OCI-LY7 (cell line): ENCODE results near the gene TNP1. TPM values are rescaled to one million over a fixed set of nuclear protein-coding genes. Genes with fewer than 3 reads are reported as not detected.

Source experiments
- BruUV-seq: library from RNA; stranded (reverse); fragments of 400-500 nt; replicated peaks from 2 replicates; lab custom pipeline; 2021; lab: Mats Ljungman, UMichigan
- CTCF ChIA-PET: fragments of 300-600 bp; sonication (Branson Sonifier 250); formaldehyde crosslinking; loops from one replicate; lab custom pipeline; 2022; ENCODE audit warnings: antibody characterized with exemption; ENCODE audit not compliant: unreplicated experiment; lab: Charles Lee
- POLR2A ChIA-PET: fragments of 300-600 bp; sonication (Branson Sonifier 250); formaldehyde crosslinking; loops from one replicate; lab custom pipeline; 2022; ENCODE audit warnings: antibody characterized with exemption; lab: Charles Lee
- DNase-seq: peaks from one replicate; pipeline ENCODE4 v3.0.0-alpha.2; 2015; ENCODE audit warnings: low spot score
- H2AFZ ChIP-seq: fragments of 200-600 bp; sonication (generic), shearing (Covaris generic); 2 replicates; pipeline ENCODE4 v1.6.1; 2014; ENCODE audit warnings: mild to moderate bottlenecking, antibody characterized with exemption, low read length, moderate library complexity
- H3K27ac ChIP-seq: fragments of 200-600 bp; sonication (generic); 2 replicates; pipeline ENCODE4 v1.5.1; 2014; ENCODE audit warnings: mixed run types, low read depth, mild to moderate bottlenecking, moderate library complexity, low read length, inconsistent platforms; ENCODE audit not compliant: poor library complexity, severe bottlenecking
- H3K36me3 ChIP-seq: fragments of 200-600 bp; sonication (generic); 2 replicates; pipeline ENCODE4 v1.6.1; 2014; ENCODE audit warnings: mild to moderate bottlenecking, antibody characterized with exemption, low read length, moderate library complexity, mixed read lengths; ENCODE audit not compliant: insufficient read depth
- H3K4me1 ChIP-seq: fragments of 200-600 bp; sonication (generic); 2 replicates; pipeline ENCODE4 v1.5.1; 2014; ENCODE audit warnings: mild to moderate bottlenecking, low read length; ENCODE audit not compliant: insufficient read depth, poor library complexity, severe bottlenecking
- H3K4me2 ChIP-seq: fragments of 200-600 bp; sonication (generic); 2 replicates; pipeline ENCODE4 v1.6.1; 2014; ENCODE audit warnings: mild to moderate bottlenecking, low read length
- H3K4me3 ChIP-seq: fragments of 200-600 bp; sonication (generic); 2 replicates; pipeline ENCODE4 v1.5.1; 2014; ENCODE audit warnings: mild to moderate bottlenecking, low read depth, low read length; ENCODE audit not compliant: poor library complexity, severe bottlenecking
- H3K79me2 ChIP-seq: fragments of 200-600 bp; sonication (generic); 2 replicates; pipeline ENCODE4 v1.6.1; 2016; ENCODE audit warnings: low read depth, mild to moderate bottlenecking, low read length, moderate library complexity, mixed read lengths; ENCODE audit not compliant: insufficient read depth
- H3K9me2 ChIP-seq: fragments of 200-600 bp; sonication (generic); 2 replicates; pipeline ENCODE4 v1.6.1; 2016; ENCODE audit warnings: mild to moderate bottlenecking, low read length, mixed read lengths; ENCODE audit not compliant: insufficient read depth
- H3K9me3 ChIP-seq: fragments of 200-600 bp; sonication (generic); 2 replicates; pipeline ENCODE4 v1.6.1; 2014; ENCODE audit warnings: mild to moderate bottlenecking, mixed run types, low read length, mixed read lengths
- H4K20me1 ChIP-seq: fragments of 200-600 bp; sonication (generic); 2 replicates; pipeline ENCODE4 v1.6.1; 2014; ENCODE audit warnings: mild to moderate bottlenecking, antibody characterized with exemption, low read length, moderate library complexity, mixed read lengths; ENCODE audit not compliant: insufficient read depth
- EZH2phosphoT487 ChIP-seq: fragments of 200-600 bp; sonication (generic); IDR thresholded peaks from 2 replicates; pipeline ENCODE4 v1.6.1; 2018; ENCODE audit warnings: low read depth, borderline replicate concordance, mild to moderate bottlenecking, mixed run types, antibody characterized with exemption, low read length, moderate library complexity, mixed read lengths
- intact Hi-C: fragments of 100-400 bp; cut with micrococcal nuclease; formaldehyde crosslinking; loops from one replicate; pipeline ENCODE4 v1.10.0; 2022; ENCODE audit not compliant: unreplicated experiment
- total RNA-seq, 2 experiments: library from RNA; depleted of rRNA in 1 of 2; stranded (reverse); fragments of >200 nt in 1 of 2; shearing (Covaris generic) in 1 of 2; gene quantifications; 2 replicates each; pipeline ENCODE4 v1.2.3, GENCODE V29; 2014 to 2022
- TF ChIP-seq, protein P1 (sequence below): fragments of 200-600 bp; sonication (generic); conservative IDR thresholded peaks from 2 replicates; pipeline ENCODE4 v1.5.1; 2014; ENCODE audit warnings: mild to moderate bottlenecking, antibody characterized with exemption, low read length, moderate library complexity, mixed read lengths

Gene TNP1
- total RNA-seq, 2 experiments from 2014 or later: not detected

DNA sequence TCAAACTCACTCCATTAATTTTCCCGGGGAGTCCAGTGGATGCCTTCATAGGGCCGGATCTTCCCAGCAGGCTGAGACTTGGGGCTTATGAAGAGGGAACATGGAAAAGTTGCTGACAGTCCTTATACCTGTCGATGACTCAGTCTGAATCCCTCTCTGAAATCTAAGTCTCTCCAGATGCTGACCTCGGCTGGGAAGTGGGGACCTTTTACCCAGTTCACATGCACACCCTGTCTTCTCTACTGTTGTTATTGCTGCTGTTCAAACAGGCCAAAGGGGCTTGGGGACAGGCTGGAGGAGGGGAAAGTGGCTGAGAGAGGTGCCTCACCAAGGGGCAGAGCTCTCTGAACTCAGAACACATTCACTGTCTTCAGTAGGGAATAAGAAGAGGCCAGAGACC lies 4.1 kb upstream of the TNP1 start:
- Histone ChIP-seq H3K27ac (no peak overlapping the region), H2AFZ (no peak overlapping the region), H4K20me1 (no peaks in the 10 kb centered on the region), H3K36me3 (no peaks in the 10 kb centered on the region), H3K4me1 (no peaks in the 10 kb centered on the region), H3K79me2 (no peaks in the 10 kb centered on the region), H3K4me3 (no peak overlapping the region), H3K9me2 (no peaks in the 10 kb centered on the region), H3K4me2 (no peak overlapping the region), H3K9me3 (no peaks in the 10 kb centered on the region)
- ChIA-PET POLR2A (no interaction called here), CTCF (no interaction called here)
- DNase-seq: no peak
- intact Hi-C loops: no loop called here
- no TSS peak for BruUV-seq
- TF ChIP-seq EZH2phosphoT487: no peak
- TF ChIP-seq, protein P1, sequence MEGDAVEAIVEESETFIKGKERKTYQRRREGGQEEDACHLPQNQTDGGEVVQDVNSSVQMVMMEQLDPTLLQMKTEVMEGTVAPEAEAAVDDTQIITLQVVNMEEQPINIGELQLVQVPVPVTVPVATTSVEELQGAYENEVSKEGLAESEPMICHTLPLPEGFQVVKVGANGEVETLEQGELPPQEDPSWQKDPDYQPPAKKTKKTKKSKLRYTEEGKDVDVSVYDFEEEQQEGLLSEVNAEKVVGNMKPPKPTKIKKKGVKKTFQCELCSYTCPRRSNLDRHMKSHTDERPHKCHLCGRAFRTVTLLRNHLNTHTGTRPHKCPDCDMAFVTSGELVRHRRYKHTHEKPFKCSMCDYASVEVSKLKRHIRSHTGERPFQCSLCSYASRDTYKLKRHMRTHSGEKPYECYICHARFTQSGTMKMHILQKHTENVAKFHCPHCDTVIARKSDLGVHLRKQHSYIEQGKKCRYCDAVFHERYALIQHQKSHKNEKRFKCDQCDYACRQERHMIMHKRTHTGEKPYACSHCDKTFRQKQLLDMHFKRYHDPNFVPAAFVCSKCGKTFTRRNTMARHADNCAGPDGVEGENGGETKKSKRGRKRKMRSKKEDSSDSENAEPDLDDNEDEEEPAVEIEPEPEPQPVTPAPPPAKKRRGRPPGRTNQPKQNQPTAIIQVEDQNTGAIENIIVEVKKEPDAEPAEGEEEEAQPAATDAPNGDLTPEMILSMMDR: no peak

DNA sequence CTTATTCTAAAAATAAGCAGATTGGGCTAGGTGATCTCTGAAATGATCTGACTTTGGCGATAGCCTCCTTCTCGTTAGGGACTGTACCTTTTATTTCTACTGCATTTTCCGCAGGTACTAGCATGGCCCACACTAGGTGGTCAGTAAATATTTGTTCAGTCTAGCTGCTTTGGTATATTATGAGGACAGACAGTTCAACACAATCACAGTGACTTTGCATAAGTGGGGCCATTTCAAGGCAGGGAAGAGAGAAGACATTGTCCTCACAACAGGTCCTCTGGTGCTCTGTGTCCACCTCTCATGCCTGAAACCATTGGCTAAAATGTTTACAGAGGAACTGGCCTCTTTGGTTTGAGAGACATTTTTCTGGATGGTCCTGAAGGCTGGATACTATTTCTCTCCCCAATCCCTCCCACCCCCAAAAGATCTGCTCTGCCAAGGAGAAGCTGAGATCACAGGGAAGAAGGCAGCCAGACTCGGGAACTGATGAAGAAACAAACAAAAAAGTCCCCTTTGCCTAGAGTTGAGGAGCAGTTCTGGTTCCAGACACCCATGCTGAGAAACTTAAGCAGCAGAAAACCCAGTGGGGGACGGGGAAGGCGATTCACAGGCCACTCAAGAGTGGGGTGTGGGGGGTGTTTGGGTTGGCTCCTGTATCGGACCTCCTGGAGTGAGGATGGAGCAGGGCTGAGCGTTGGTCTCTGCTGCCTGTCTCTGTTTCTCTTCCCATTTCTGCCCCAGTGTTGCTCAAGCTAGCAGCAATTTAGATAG lies 2.9 kb upstream of the TNP1 start:
- H3K4me3 ChIP-seq: no peak overlapping the region
- no peaks in the 10 kb centered on the region for H4K20me1 ChIP-seq
- POLR2A ChIA-PET: no interaction called here
- no peaks in the 10 kb centered on the region for H3K4me1 ChIP-seq
- no peaks in the 10 kb centered on the region for H3K79me2 ChIP-seq
- H3K36me3 ChIP-seq: no peaks in the 10 kb centered on the region
- H2AFZ ChIP-seq: no peak overlapping the region
- no peak overlapping the region for H3K27ac ChIP-seq
- no peak for DNase-seq
- no TSS peak for BruUV-seq
- intact Hi-C loops: no loop called here
- TF ChIP-seq EZH2phosphoT487: no peak
- H3K9me2 ChIP-seq: no peaks in the 10 kb centered on the region
- CTCF ChIA-PET: no interaction called here
- H3K9me3 ChIP-seq: no peaks in the 10 kb centered on the region
- H3K4me2 ChIP-seq: no peak overlapping the region

DNA sequence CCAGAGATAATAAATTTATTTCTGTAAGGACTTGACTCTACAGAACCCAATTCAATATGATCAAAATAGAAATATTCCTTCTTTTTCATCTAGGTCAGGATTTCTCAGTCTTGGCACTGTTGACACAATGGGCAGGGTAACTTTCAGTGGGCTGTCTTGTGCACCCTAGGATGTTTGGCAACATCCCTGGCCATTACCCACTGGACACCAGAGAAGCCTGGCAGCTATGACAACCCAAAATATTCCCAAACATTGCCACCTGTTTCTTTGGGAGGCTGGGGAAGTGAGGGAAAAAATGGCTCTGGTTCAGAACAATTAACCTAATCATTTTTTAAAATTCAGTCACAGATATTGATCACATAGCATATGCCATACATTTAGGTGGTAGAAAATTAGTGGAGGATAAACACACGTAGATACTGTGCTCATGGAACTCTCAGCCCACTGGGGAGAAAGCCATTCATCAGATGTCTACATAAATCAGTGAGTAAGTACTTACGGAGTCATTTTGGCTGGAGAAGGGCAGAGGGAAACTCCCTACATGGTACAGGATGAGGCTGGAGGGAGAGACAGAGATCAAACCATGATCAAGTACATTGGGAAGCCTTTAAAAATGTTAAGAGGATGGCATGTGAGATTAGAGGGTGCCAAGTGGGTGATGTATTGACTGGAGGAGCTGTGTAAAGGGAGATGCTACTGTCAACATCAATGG lies 718 bp upstream of the TNP1 start:
- no peaks in the 10 kb centered on the region for H3K4me1 ChIP-seq
- H3K79me2 ChIP-seq: no peaks in the 10 kb centered on the region
- no peaks in the 10 kb centered on the region for H3K9me3 ChIP-seq
- H3K36me3 ChIP-seq: no peaks in the 10 kb centered on the region
- TF ChIP-seq, protein P1: no peak
- no peak for TF ChIP-seq EZH2phosphoT487
- ChIA-PET CTCF (no interaction called here), POLR2A (interaction anchor here (1.1 kb wide), 1 partner anchor 18 kb away, joined by 4 read pairs; no protein-coding TSS in a partner anchor)
- H3K27ac ChIP-seq: no peak overlapping the region
- no peaks in the 10 kb centered on the region for H4K20me1 ChIP-seq
- no peaks in the 10 kb centered on the region for H3K9me2 ChIP-seq
- intact Hi-C loops: no loop called here
- H3K4me3 ChIP-seq: no peak overlapping the region
- no peak for DNase-seq
- H3K4me2 ChIP-seq: no peak overlapping the region
- BruUV-seq: no TSS peak
- no peak overlapping the region for H2AFZ ChIP-seq
